ENCODE measurements around the gene TNPO3.
"Not testable (repeated sequence)": the region's sequence is repeated elsewhere in the genome, so short reads cannot be mapped to it uniquely, and the experiment has no call there.

TNPO3 gene

GRCh38 chr7:128961030-128961659 lies 93.8 kb downstream of the TNPO3 start:
- DNase-seq (ENCODE audit: low spot score) = no peak

- DNase-seq (ENCODE audit: low spot score) = no peak
Observed at GRCh38 chr7:128959296-128959695, 95.6 kb downstream of the TNPO3 start.

GRCh38 chr7:128955981-128956380 lies 98.9 kb downstream of the TNPO3 start:
- no peak for DNase-seq (ENCODE audit: low spot score)

GRCh38 chr7:128954830-128955802 lies 99.8 kb downstream of the TNPO3 start:
- DNase-seq (ENCODE audit: low spot score) = no peak

DNA sequence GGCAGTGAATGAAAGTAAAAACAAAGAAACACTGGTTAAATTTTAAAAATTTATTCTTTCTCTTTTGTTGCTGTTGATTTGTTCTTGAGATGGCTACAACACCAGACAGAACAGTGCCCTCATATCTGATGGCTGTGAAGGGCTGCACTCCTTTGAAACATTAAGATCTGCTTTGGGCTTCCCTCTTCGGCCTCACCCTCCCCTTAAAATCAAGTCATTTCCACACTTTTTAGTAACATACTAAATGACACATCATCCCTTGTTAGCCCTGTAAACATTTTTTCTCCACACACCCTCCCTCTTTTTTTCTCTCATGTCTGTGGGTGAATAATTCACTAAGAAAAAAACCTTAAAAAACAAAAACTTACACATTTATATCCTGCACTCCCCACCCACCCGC lies 100.8 kb downstream of the TNPO3 start:
- DNase-seq (ENCODE audit: low spot score) = no peak

DNA sequence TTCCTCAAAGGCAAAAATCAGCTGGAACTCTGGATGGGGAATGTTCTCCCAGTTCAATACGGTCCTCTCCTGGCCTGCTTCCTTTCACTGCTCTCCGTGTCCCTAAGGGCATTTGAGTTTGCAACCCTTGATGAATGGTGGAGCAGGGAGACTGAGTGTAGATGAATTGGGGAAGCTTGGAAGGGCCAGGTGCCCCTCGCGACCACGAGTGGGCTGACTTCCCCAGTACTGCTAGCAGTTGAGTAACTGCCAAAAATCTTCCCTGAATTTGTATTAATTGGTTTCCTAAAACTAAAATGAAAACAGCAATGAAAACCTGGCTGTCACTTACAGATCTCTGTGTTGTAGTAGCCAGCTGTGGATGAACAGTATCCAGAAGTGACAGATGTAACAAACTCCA lies 103.6 kb downstream of the TNPO3 start:
- DNase-seq (ENCODE audit: low spot score) = no peak

- DNase-seq (ENCODE audit: low spot score) = no peak
Observed at GRCh38 chr7:128948976-128949760, 105.7 kb downstream of the TNPO3 start.

GRCh38 chr7:128948312-128948973 lies 106.5 kb downstream of the TNPO3 start:
- no peak for DNase-seq (ENCODE audit: low spot score)

- DNase-seq (ENCODE audit: low spot score) = no peak
Observed at GRCh38 chr7:128947854-128948253, 107.1 kb downstream of the TNPO3 start.

- DNase-seq (ENCODE audit: low spot score) = no peak
Observed at GRCh38 chr7:128946936-128947830, 107.7 kb downstream of the TNPO3 start.

- DNase-seq (ENCODE audit: low spot score) = no peak
Observed at GRCh38 chr7:128945668-128946366, 109.1 kb downstream of the TNPO3 start.

DNA sequence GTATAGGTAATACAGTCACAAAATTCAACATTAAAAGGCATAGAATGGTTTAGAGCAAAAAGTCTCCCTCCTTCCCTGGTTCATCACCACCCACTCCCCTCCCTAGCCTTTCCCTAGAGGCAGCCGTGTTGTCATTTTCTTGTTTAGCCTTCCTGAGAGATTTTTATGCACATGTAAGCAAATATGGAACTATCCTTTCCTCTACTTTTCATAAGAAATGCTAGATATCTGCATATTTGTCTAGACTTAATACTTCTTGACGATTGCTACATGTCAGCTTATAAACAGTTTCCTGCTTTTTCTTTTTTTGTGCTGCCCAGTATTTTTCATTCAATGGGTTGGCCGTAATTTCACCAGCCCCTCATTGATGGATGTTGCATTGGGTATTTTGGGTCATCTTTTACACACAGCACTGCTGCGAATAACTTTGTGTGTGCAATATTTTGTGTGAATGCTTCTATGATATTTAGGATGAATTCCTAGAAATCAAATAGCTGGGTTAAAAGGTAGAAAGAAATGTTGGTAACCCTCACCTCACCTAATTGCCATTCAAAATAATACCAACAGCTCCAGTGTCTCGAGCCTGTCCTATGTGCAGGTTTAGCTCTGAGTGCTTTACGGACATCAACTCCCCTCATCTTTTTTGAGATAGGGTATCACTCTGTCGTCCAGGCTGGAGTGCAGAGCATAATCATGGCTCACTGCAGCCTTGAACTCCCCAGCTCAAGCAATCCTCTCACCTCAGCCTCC lies 110.2 kb downstream of the TNPO3 start:
- DNase-seq (ENCODE audit: low spot score) = no peak

GRCh38 chr7:128943251-128943650 lies 111.7 kb downstream of the TNPO3 start:
- DNase-seq (ENCODE audit: low spot score) = not testable (repeated sequence)

- DNase-seq (ENCODE audit: low spot score) = no peak
Observed at GRCh38 chr7:128941946-128942526, 112.9 kb downstream of the TNPO3 start.

- no peak for DNase-seq (ENCODE audit: low spot score)
Observed at GRCh38 chr7:128941323-128941890, 113.5 kb downstream of the TNPO3 start.

DNA sequence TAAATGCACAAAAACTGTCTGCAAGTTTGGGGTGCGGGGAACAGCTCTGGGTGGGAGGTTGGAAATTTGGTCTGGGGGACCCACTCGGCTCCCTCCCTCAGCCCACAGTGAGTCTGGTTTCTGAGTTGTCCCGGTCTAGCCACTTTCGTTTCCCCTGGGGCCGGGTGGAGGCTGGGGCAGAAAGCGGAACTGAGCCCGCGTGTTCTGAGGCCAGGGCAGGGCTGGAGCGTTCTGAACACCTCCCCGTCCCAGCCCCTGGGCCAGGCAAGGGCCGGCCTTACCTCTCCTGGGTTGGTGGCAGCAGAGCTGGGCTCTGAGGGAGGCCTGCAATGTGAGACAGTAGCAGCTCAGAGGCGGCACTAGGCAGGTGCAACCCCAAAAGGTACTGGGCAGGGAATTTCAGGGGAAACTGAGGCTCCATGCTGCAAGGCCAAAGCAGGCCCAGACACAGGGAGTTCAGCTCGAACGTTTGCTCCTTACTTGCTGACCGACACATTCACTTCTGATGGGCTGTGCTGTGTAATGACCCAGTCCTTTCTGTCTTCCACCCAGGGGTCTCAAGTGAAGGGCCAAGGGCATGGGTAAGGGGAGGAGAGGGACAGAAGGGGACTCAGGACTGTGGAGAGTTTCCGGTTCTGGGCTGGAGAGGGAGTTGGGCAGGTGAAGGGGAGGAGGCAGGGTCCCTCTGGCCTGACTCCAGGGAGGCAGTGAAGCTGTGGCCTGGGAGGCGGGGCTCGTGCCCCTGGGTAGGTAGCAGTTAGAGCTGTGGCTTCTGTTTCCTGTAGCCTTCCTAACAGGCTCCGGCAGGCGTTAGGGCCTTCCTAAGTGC lies 114.2 kb downstream of the TNPO3 start:
- DNase-seq (ENCODE audit: low spot score) = no peak

GRCh38 chr7:128939861-128940410 lies 115.0 kb downstream of the TNPO3 start:
- no peak for DNase-seq (ENCODE audit: low spot score)

Measured in hematopoietic multipotent progenitor cell treated with erythropoietin and hydrocortisone succinate and interleukin-3 and kit ligand, for 15 days (in vitro differentiated cells).